Uterus (tissue), 2 donors: ENCODE results near the gene SPPL2C.

Experiments used
- CTCF ChIP-seq, 4 experiments: fragments of 200-600 bp in 2 of 4; fragments of 450-650 bp in 2 of 4; sonication (generic) in 2 of 4; IDR thresholded peaks; one replicate each; pipeline ENCODE4 v1.5.1; 2016 to 2019; ENCODE audit warnings: antibody characterized with exemption in 4 of 4, mild to moderate bottlenecking in 2 of 4, moderate library complexity in 1 of 4
- POLR2A ChIP-seq, 2 donors: fragments of 450-650 bp; IDR thresholded peaks; one replicate each; pipeline ENCODE4 v1.6.1; 2016; ENCODE audit warnings: antibody characterized with exemption in 2 of 2, mild to moderate bottlenecking in 1 of 2, moderate library complexity in 1 of 2

DNA sequence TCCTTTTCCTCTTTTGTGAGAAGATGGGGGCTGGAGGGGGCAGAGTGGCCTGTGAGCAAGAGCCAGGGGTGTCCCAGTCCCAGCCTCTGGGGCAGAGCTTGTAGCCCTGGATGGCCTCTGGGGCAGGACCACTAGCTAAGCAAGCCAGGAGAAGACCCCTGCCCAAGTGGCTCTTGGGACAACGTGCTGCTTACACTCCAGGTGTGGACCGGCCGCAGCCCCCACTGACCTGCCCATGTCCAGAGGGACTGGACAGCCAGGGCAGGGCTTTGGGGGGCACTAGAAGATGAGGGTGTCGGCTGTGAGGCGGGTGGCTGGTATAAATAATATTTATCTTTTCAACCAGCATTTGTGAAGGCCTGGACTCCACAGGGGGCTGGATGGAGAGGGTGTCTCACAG lies 9.2 kb upstream of the SPPL2C start:
- TF ChIP-seq CTCF (IDR thresholded peaks at IDR 0.05) (no peak), POLR2A (IDR thresholded peaks at IDR 0.05) (no peak)
